ENCODE results near the gene ARID1B.

GRCh38 chr6:157171801-157172200, 394.6 kb downstream of the ARID1B start:
- no peak for TF ChIP-seq CTCF (conservative IDR thresholded peaks at IDR 0.05)
- TF ChIP-seq ZFX (IDR thresholded peaks at IDR 0.05): no peak
